KMS-11 (cell line): ENCODE data around the gene CST4.

Experiments used
- H2AFZ ChIP-seq: fragments of 200-600 bp; sonication (generic); 2 replicates; pipeline ENCODE4 v1.6.1; 2016; ENCODE audit warnings: antibody characterized with exemption, mixed run types, low read depth
- H3K27ac ChIP-seq: fragments of 200-600 bp; sonication (generic); 2 replicates; pipeline ENCODE4 v1.6.1; 2016; ENCODE audit warnings: mild to moderate bottlenecking, mixed run types
- H3K27me3 ChIP-seq: fragments of 200-600 bp; sonication (generic); 2 replicates; pipeline ENCODE4 v1.6.1; 2017; ENCODE audit warnings: mild to moderate bottlenecking, low read depth, mixed run types, moderate library complexity; ENCODE audit not compliant: insufficient read depth
- H3K36me3 ChIP-seq: fragments of 200-600 bp; sonication (generic); 2 replicates; pipeline ENCODE4 v1.6.1; 2017; ENCODE audit warnings: mild to moderate bottlenecking, mixed run types; ENCODE audit not compliant: insufficient read depth
- H3K4me1 ChIP-seq: fragments of 200-600 bp; sonication (generic); 2 replicates; pipeline ENCODE4 v1.6.1; 2016; ENCODE audit warnings: mild to moderate bottlenecking, low read depth, mixed run types; ENCODE audit not compliant: poor library complexity, severe bottlenecking
- H3K4me2 ChIP-seq: fragments of 200-600 bp; sonication (generic); 2 replicates; pipeline ENCODE4 v1.7.0; 2016; ENCODE audit warnings: mild to moderate bottlenecking, mixed run types
- H3K4me3 ChIP-seq: fragments of 200-600 bp; sonication (generic); IDR thresholded peaks from 2 replicates; pipeline ENCODE4 v1.6.1; 2017; ENCODE audit warnings: low read depth, low read length, mixed read lengths; ENCODE audit not compliant: insufficient read depth
- H3K79me2 ChIP-seq: fragments of 200-600 bp; sonication (generic); 2 replicates; pipeline ENCODE4 v1.6.1; 2016; ENCODE audit warnings: low read depth, mixed run types; ENCODE audit not compliant: insufficient read depth
- H3K9ac ChIP-seq: fragments of 200-600 bp; sonication (generic); 2 replicates; pipeline ENCODE4 v1.6.1; 2016; ENCODE audit warnings: mild to moderate bottlenecking, mixed run types
- H4K20me1 ChIP-seq: fragments of 200-600 bp; sonication (generic); 2 replicates; pipeline ENCODE4 v1.6.1; 2016; ENCODE audit warnings: mild to moderate bottlenecking, mixed run types; ENCODE audit not compliant: insufficient read depth
- CTCF ChIP-seq: fragments of 200-600 bp; sonication (generic); conservative IDR thresholded peaks from 2 replicates; pipeline ENCODE4 v1.6.1; 2017; ENCODE audit warnings: low read depth, mild to moderate bottlenecking, antibody characterized with exemption, low read length, moderate library complexity, mixed read lengths

The CST4 gene

DNA sequence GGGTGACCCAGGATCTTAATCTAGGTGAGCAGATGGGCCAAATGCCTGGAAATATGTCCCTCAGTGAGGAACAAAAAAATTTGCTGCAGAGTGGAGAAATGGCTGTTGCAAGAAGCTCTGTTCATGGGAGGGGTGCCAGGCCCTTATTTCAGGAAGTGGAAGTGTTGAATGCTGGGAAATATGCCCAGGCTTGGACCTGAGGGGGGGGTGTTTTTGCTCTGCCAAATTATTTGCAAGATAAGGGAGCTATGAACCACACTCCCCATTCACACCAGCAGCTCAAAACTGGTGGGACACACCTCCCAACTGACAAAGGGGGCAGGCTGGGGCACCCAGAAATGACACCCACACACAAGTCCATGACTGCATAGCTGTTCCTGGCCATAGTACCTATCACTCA is 8.7 kb downstream of the CST4 start:
- H3K27ac ChIP-seq = no peak overlapping the region
- no peak overlapping the region for H2AFZ ChIP-seq
- no peak overlapping the region for H3K4me2 ChIP-seq
- no peaks in the 10 kb centered on the region for H3K4me1 ChIP-seq
- no peaks in the 10 kb centered on the region for H3K79me2 ChIP-seq
- no peaks in the 10 kb centered on the region for H3K36me3 ChIP-seq
- no peaks in the 10 kb centered on the region for H3K27me3 ChIP-seq
- H3K9ac ChIP-seq = no peak overlapping the region
- no peaks in the 10 kb centered on the region for H4K20me1 ChIP-seq
- TF ChIP-seq CTCF = no peak
- no peak overlapping the region for H3K4me3 ChIP-seq

DNA sequence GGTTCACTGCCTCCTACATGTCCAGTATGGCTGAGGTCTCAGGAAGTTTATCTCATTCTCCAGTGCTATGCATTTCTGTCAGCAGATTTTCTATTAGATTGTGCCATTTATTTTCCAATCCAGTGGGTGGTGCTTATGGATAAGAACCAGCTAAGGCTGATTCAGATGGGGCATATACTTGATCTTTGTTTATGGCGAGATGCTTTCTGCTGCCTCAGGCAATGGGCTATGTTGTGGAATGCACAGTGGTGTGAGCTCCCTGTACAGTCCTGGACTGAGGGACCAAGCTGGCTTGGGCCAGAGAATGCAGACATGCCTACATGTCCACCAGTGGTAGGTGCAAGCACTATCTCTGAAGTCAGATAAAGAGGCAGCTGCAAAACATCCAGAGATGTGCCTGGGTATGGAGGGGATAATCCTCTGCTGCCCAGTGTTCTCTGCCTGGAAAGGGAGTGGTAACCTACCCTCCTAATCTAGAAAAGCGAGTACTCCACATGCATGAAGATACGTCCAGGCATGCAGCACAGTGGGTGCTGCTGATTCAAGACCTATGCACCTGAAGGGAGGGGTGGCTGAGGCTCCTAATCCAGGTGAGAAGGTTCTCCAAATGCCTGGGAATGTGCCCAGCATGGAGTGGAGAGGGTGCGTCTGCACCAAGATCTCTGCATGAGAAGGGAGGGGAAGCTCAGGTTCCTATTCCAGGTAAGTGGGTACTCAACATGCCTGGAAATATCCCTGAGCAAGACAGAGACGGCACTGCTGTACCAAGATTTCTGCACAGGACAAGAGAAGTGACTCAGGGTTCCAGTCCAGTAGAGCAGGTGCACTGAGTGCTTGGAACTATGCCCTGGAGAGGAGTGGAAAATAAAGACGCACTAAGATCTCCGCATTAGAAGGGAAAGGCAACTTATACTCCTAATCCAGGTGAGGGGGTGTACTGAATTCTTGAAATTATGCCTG is 9.4 kb downstream of the CST4 start:
- Histone ChIP-seq H3K27me3 (no peaks in the 10 kb centered on the region), H3K79me2 (no peaks in the 10 kb centered on the region), H4K20me1 (no peaks in the 10 kb centered on the region), H2AFZ (no peak overlapping the region), H3K27ac (no peak overlapping the region), H3K4me3 (no peak overlapping the region), H3K4me1 (no peaks in the 10 kb centered on the region), H3K36me3 (no peaks in the 10 kb centered on the region), H3K9ac (no peak overlapping the region), H3K4me2 (no peak overlapping the region)
- TF ChIP-seq CTCF = no peak

DNA sequence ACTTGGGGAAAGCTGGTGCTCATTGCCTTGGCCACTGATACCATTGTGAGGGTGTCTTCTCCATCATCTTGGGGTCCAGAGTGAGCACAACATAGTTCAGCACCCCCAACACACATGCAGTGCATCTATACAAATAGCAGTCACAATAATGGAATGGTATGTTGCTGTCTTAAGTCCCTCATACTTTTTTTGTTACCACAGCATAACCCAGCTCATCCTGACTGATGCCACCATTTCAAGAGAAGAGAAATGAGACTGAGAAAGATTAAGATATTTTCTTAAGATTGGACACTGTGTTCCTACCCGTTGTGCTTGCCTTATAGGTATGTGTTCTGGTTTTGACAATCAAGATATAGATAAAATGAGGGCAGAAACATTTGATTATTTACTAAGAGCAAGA is 15.6 kb downstream of the CST4 start:
- no peak for TF ChIP-seq CTCF
- Histone ChIP-seq H3K4me2 (no peak overlapping the region), H4K20me1 (no peaks in the 10 kb centered on the region), H3K4me1 (no peaks in the 10 kb centered on the region), H3K27ac (no peak overlapping the region), H3K36me3 (no peaks in the 10 kb centered on the region), H3K27me3 (no peaks in the 10 kb centered on the region), H3K4me3 (no peak overlapping the region), H2AFZ (no peak overlapping the region), H3K79me2 (no peaks in the 10 kb centered on the region), H3K9ac (no peak overlapping the region)

GRCh38 chr20:23672158-23672557 is 16.7 kb downstream of the CST4 start:
- no peaks in the 10 kb centered on the region for H3K36me3 ChIP-seq
- H3K27ac ChIP-seq = no peak overlapping the region
- H3K4me1 ChIP-seq = no peaks in the 10 kb centered on the region
- no peak overlapping the region for H3K4me3 ChIP-seq
- H3K27me3 ChIP-seq = no peaks in the 10 kb centered on the region
- TF ChIP-seq CTCF = no peak
- H3K79me2 ChIP-seq = no peaks in the 10 kb centered on the region
- no peak overlapping the region for H3K4me2 ChIP-seq
- H4K20me1 ChIP-seq = no peaks in the 10 kb centered on the region
- H2AFZ ChIP-seq = no peak overlapping the region
- no peak overlapping the region for H3K9ac ChIP-seq
